T-helper 17 cell (primary cell): Measurements from ENCODE around the gene G6PC2. TPM values are rescaled to one million over a fixed set of nuclear protein-coding genes. Genes with fewer than 3 reads are reported as not detected.
A peak's percentile ranks its signal among the peaks of the same experiment; 100 is the strongest.

Source experiments
- ATAC-seq: fragments of 150-1000 bp; cut with Tn5 transposase; 2 replicates; pipeline ENCODE4 v1.10.0; 2021; ENCODE audit warnings: mild to moderate bottlenecking, moderate library complexity
- DNase-seq, 3 donors: peaks; one replicate each; pipeline versions ENCODE4 v3.0.0 to v3.0.0-alpha.2; 2020 to 2021
- H3K9me3 ChIP-seq: one replicate; pipeline ENCODE4 v1.7.0; 2013; ENCODE audit warnings: low read length, mild to moderate bottlenecking; ENCODE audit not compliant: control insufficient read depth, poor library complexity, severe bottlenecking
- H3K27ac Mint-ChIP-seq: one replicate; pipeline ENCODE4 v1.8.0; 2022; ENCODE audit warnings: mild to moderate bottlenecking, moderate library complexity, mixed read lengths
- H3K27me3 Mint-ChIP-seq: one replicate; pipeline ENCODE4 v1.8.0; 2022; ENCODE audit warnings: mixed read lengths
- H3K36me3 Mint-ChIP-seq: one replicate; pipeline ENCODE4 v1.8.0; 2022; ENCODE audit warnings: low read depth, mixed read lengths
- H3K4me1 Mint-ChIP-seq: one replicate; pipeline ENCODE4 v1.8.0; 2022; ENCODE audit warnings: mild to moderate bottlenecking, mixed read lengths
- H3K4me3 Mint-ChIP-seq: one replicate; pipeline ENCODE4 v1.8.0; 2022; ENCODE audit warnings: mild to moderate bottlenecking, moderate library complexity, mixed read lengths
- total RNA-seq, 4 donors: library from RNA in 2 of 4; stranded (reverse) in 2 of 4; gene quantifications; one replicate each; pipeline ENCODE4 v1.2.3 and lab custom pipeline; 2022 to 2026

G6PC2 gene
- total RNA-seq, 2 donors from 2014 or later, result not detected

DNA sequence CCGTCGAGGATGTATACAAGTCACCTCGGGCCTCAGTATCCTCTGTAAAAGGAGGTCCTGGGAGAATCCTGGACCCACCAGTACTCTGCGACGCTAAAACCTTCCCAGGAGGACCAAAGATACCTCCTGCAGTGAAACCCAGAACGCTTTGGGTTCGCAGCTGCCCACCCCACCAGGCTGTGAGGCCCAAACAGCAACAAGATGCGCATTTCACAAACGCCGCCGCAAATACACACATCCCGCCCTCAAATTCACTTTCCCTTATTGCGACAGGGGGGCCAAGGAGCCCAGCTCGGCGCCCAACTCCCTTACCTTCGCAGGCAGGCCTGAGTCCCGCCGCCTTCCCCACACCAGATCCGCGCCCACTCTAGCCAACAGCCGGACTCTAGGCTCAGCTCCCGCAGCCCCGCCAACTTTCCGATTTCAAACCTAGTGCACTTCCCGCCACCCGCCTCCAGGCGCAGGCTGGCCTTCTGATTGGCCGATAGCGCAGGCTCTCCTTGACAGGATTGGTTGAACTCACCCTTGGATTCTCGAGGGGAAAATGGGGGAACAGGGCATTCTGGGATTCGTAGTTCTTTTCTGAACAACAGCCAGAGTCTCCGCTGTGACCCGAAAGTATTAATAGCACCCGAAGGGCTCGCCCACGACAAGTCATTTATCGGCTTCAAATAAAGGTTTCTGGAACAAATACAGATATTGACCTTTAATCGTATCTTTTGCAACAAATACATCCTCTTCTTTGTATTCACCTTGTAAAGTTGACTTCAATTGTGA, 10.9 kb upstream of the G6PC2 start, which contains the start of gene SPC25:
TSS of gene SPC25 (minus strand) at position 425 of the 777 bp plus-strand sequence. CDS start 911 bp downstream, outside the sequence.
- Mint-ChIP-seq H3K4me3 (peak within 1 kb of the TSS; percentile 100), H3K27me3 (no peaks in the 10 kb centered on the region), H3K27ac (peak within 1 kb of the TSS; percentile 83), H3K36me3 (peaks cover 2% of the 10 kb centered on the region), H3K4me1 (peaks cover 11% of the 10 kb centered on the region)
- DNase-seq (peak; percentile 72 to 82 (median 76)), ATAC-seq (peak; percentile 100)
- no peaks in the 10 kb centered on the region for H3K9me3 ChIP-seq

DNA sequence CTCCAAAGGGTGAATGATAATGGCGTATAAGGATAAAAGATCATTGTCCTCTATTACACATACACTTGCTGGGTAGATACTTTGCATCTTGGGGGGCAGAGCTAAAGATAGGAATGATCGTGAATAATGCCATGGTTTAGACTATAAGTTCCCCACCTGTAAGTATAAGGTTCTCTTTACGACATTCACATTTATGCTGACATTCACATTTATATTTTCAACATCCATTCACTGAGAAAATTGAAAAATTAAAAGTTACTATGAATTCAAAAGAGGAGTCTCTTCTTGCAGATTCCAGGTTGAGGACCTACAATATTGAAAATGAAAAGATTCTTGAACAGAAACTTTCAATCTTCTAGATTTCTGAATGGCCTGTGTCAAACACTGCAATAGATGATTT, 8.8 kb upstream of the G6PC2 start:
- no peaks in the 10 kb centered on the region for H3K9me3 ChIP-seq
- Mint-ChIP-seq H3K4me3 (no peak overlapping the region), H3K27ac (no peak overlapping the region), H3K4me1 (peaks cover 11% of the 10 kb centered on the region), H3K36me3 (peaks cover 2% of the 10 kb centered on the region), H3K27me3 (peaks cover 7% of the 10 kb centered on the region)
- DNase-seq (no peak), ATAC-seq (no peak)

DNA sequence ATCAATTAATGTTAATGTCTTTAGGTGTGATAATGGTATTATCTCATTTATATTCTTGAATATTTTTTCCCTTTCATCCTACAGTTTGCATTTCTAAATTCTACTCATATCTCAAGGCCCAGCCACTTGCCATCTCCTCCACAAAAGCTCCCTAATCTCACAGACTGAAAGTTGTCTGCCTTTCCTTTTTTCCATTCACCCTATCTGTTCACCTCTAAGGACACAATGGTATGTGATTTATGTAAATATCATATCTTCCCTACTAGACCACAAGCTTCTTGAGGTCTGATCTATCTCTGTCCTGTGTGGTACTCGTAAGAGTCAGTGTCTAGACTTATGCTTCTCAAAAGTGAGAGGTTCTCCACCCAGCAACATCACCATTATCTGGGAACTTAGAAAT, 7.0 kb upstream of the G6PC2 start:
- H3K36me3 Mint-ChIP-seq, result peaks cover 2% of the 10 kb centered on the region
- ATAC-seq (no peak), DNase-seq (no peak)
- H3K4me1 Mint-ChIP-seq, result peaks cover 11% of the 10 kb centered on the region
- H3K9me3 ChIP-seq, result no peaks in the 10 kb centered on the region
- peaks cover 8% of the 10 kb centered on the region for H3K27me3 Mint-ChIP-seq
- no peak overlapping the region for H3K4me3 Mint-ChIP-seq
- H3K27ac Mint-ChIP-seq, result no peak overlapping the region

DNA sequence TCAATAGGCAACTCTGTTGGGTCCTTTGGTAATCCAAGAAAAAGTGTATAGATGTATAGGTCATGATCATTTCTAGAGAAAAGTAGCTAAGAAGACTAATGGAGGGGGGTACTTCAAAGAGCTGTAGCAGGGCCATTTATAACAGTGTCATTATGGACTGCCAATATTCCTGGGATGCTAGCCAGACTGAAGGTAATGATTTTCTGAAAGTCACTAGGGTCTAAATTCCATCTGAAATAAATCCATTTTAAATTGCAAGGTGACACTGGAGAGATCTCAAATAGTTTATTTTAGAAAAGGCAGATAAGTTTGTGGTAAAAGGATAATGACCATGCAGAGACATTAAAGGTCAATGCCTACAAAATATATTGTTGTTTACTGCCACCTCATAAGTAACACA, 6.4 kb upstream of the G6PC2 start:
- peaks cover 2% of the 10 kb centered on the region for H3K36me3 Mint-ChIP-seq
- H3K4me1 Mint-ChIP-seq, result peaks cover 9% of the 10 kb centered on the region
- H3K27ac Mint-ChIP-seq, result no peak overlapping the region
- DNase-seq (no peak), ATAC-seq (no peak)
- H3K4me3 Mint-ChIP-seq, result no peak overlapping the region
- peaks cover 13% of the 10 kb centered on the region for H3K27me3 Mint-ChIP-seq
- no peaks in the 10 kb centered on the region for H3K9me3 ChIP-seq

DNA sequence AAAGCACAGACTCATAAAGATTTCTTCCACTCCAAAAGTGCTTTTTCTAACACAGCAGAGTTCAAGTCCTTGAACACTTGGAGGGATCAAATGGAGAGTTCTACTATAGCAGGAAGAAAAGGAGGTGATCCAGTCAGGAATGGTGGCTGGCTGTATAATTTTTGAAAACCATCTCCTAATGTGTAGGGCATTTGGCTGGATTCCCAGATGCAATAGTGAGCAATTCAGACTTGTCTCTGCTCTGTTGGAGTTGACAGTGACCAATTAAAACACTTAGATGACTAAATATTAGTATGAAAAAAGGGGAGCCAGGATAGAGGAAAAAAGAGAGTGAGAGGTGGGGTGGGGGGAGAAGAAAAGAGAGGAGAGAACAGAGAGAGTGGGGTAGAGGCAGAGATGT, 5.3 kb upstream of the G6PC2 start:
- H3K9me3 ChIP-seq, result no peaks in the 10 kb centered on the region
- Mint-ChIP-seq H3K36me3 (no peaks in the 10 kb centered on the region), H3K4me3 (no peak overlapping the region), H3K4me1 (peaks cover under 1% of the 10 kb centered on the region), H3K27me3 (peaks cover 21% of the 10 kb centered on the region), H3K27ac (no peak overlapping the region)
- DNase-seq, result no peak
- ATAC-seq, result no peak

DNA sequence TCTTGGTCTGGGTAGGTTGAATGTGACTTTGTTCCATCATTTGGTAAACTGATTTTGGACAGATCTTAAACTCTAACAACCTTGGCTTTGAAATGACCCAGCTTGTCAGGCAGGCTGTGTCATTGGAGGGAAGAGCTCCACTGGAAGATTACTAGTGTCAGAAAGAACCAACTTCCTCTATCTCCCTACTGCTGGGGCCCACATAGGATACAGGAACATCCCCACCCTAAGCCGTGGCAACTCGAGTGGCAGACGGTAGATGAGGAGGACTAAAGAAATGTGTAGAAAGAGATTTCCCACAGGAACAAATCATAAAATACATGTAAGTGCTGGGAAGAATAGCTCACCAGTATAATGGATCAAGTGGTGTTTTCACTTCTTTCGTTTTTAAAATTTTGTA, 4.3 kb upstream of the G6PC2 start:
- no peak overlapping the region for H3K27ac Mint-ChIP-seq
- no peaks in the 10 kb centered on the region for H3K4me1 Mint-ChIP-seq
- no peak for DNase-seq
- H3K9me3 ChIP-seq, result no peaks in the 10 kb centered on the region
- H3K36me3 Mint-ChIP-seq, result no peaks in the 10 kb centered on the region
- no peak overlapping the region for H3K4me3 Mint-ChIP-seq
- peaks cover 25% of the 10 kb centered on the region for H3K27me3 Mint-ChIP-seq
- no peak for ATAC-seq

DNA sequence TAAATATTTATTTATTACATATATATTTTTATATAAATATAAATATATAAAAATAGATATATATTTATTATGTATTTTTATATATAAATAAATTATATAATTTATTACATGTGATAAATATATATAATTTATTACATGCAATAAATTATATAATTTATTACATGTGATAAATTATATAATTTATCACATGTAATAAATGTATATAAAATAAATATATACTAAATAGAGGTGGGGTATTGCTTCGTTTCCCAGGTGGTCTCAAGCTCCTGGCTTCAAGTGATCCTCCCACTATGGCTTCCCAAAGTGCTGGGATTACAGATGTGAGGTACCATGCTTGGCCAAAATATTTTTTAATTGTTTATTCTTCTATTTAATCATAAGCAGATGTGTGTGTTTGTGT, 3.6 kb upstream of the G6PC2 start:
- Mint-ChIP-seq H3K4me3 (no peak overlapping the region), H3K36me3 (no peaks in the 10 kb centered on the region), H3K27ac (no peak overlapping the region), H3K27me3 (peaks cover 31% of the 10 kb centered on the region), H3K4me1 (no peaks in the 10 kb centered on the region)
- DNase-seq, result no peak
- no peaks in the 10 kb centered on the region for H3K9me3 ChIP-seq
- no peak for ATAC-seq

DNA sequence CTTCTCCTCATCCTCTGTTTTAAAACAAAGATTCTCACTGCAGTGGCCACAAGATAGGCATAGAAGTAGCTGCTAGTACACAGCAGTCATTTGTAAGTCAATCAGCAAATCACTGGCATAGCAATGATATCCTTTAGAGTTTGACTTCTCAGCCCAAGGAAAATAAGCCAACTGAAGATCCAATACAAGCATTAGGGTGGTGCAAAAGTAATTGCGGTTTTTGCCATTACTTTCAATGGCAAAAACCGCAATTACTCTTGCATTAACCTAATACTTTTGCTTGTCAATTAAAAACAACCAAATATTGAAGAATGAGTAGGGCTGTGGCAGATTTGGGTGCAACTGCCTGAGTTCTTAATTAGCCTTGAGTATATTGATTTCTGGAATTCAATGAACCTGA, 2.8 kb downstream of the G6PC2 start:
- no peaks in the 10 kb centered on the region for H3K36me3 Mint-ChIP-seq
- ATAC-seq (no peak), DNase-seq (no peak)
- no peaks in the 10 kb centered on the region for H3K9me3 ChIP-seq
- peaks cover 49% of the 10 kb centered on the region for H3K27me3 Mint-ChIP-seq
- no peak overlapping the region for H3K4me3 Mint-ChIP-seq
- no peaks in the 10 kb centered on the region for H3K4me1 Mint-ChIP-seq
- no peak overlapping the region for H3K27ac Mint-ChIP-seq

DNA sequence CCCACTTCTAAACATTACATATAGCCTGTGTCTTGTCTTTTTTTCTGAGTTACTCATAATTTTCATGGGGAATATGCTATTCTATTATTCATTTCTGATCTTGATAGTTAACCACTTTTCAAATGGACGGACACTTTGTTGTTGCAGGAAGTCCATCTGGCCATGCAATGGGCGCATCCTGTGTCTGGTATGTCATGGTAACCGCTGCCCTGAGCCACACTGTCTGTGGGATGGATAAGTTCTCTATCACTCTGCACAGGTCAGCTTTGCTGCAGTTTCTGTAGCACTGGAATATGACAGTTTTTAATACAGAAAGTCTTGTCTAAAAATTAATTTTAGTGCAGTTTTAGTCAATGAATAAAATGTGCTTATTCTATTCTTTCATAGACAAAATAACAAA, 3.3 kb downstream of the G6PC2 start:
- Mint-ChIP-seq H3K27me3 (peaks cover 46% of the 10 kb centered on the region), H3K27ac (no peak overlapping the region), H3K36me3 (no peaks in the 10 kb centered on the region), H3K4me1 (no peaks in the 10 kb centered on the region), H3K4me3 (no peak overlapping the region)
- DNase-seq (no peak), ATAC-seq (no peak)
- no peaks in the 10 kb centered on the region for H3K9me3 ChIP-seq

DNA sequence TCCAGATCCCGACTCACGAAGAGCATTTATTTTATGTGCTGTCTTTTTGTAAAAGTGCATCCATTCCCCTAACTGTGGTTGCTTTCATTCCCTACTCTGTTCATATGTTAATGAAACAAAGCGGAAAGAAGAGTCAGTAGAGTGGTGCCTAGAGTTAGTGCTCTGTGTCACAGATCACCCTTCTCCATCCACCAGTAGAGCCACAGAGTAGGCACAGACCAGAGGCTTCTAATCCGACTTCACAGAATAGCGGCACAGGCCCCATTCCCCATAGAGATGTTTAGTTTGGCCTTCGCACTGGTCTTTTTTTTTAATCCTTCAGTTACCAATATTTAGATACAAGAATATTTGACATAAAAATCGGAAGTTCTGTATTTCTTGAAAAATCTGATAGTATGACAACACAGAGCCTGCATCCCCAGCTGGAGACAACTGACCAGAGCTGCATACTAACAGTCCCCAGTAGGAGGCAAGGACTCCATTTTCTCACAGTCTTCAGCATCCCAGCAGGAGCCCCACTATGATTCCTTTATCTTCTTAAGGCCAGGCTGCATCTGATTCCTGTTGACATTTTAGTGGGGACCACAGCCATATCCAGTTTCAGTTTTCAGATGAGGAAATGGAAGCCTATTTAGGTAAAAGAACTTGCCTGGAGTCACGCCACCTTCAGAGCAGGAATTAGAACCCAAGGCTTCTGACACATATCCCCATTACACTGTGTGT, 7.0 kb downstream of the G6PC2 start:
- no peaks in the 10 kb centered on the region for H3K9me3 ChIP-seq
- no peak overlapping the region for H3K4me3 Mint-ChIP-seq
- no peak overlapping the region for H3K27ac Mint-ChIP-seq
- peaks cover 2% of the 10 kb centered on the region for H3K36me3 Mint-ChIP-seq
- peaks cover 44% of the 10 kb centered on the region for H3K27me3 Mint-ChIP-seq
- DNase-seq (no peak), ATAC-seq (no peak)
- H3K4me1 Mint-ChIP-seq, result peaks cover 2% of the 10 kb centered on the region

DNA sequence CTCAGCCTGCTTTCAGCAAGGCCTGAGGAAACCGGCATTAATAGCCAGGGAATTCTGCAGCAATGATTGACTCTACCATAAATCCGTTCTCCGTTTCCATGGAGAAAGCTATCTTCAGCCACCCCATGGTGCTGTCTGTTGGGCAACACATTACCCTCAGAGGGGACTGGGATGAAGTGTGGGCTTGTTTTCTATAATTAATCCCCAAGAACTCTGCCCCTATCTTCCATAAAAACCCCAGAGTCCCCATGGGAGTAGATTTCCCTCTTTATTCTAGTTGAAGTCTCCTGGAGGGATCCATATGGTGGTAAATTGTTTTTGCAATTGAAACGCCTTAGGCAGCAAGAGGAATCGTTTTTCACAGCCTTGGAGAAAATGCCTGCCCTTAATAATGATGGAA, 9.2 kb downstream of the G6PC2 start:
- Mint-ChIP-seq H3K27me3 (peaks cover 44% of the 10 kb centered on the region), H3K27ac (no peak overlapping the region), H3K4me3 (no peak overlapping the region), H3K36me3 (peaks cover 4% of the 10 kb centered on the region), H3K4me1 (peaks cover 2% of the 10 kb centered on the region)
- DNase-seq (no peak), ATAC-seq (no peak)
- no peaks in the 10 kb centered on the region for H3K9me3 ChIP-seq

DNA sequence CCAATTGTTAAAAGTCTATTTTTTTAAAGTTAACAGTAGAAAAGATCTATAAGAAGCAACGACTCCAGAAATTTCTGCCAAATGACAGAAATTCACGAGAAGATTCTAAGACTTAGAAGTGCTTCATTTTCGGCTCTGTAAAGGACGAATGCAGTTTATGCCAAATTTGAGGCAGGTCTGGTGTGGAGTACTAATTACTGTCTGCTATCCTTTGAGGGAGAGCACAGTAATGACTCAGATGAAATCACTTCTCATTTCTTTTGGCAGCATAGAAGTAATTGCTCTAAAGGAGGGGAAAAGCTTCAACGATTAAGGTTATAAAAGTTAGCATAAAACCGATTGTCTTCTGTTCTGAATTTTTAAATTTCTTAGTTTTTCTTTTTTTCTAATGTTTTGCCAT, 11.4 kb downstream of the G6PC2 start:
- peak overlapping the region; percentile 46 for H3K27ac Mint-ChIP-seq
- H3K36me3 Mint-ChIP-seq, result peaks cover 4% of the 10 kb centered on the region

DNA sequence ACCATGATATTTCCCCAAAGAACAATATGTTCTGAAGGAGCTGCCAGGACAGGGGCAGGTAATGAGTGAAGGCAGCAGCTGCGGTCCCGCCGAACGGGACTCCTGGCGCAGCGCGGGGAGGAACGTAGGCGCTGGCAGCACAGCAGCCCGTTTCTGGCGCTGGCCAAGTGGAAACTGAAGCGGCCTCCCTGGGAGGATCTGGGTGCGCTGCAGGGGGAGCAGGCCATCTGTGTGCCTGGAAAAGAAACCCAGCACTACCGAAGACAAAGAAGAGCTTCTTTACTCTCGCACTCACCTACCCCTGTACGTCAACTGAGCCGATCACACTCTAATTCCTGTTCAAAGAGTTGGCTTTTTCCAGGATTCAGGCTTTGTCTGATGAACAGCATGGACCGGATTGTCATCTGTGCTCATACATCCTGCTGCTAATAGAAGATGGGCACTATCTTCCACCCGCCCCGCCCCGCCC, 11.8 kb downstream of the G6PC2 start:
- ATAC-seq, result no peak
- Mint-ChIP-seq H3K4me1 (peaks cover 2% of the 10 kb centered on the region), H3K36me3 (peaks cover 4% of the 10 kb centered on the region), H3K27ac (peak overlapping the region; percentile 46), H3K27me3 (peaks cover 29% of the 10 kb centered on the region), H3K4me3 (peak overlapping the region; percentile 31)
- no peaks in the 10 kb centered on the region for H3K9me3 ChIP-seq
- no peak for DNase-seq

More for the DNA sequence above, 11.4 kb downstream of the G6PC2 start:
- peaks cover 29% of the 10 kb centered on the region for H3K27me3 Mint-ChIP-seq
- peak overlapping the region; percentile 31 for H3K4me3 Mint-ChIP-seq
- no peaks in the 10 kb centered on the region for H3K9me3 ChIP-seq
- peaks cover 2% of the 10 kb centered on the region for H3K4me1 Mint-ChIP-seq
- no peak for ATAC-seq
- no peak for DNase-seq
